Stimulated activated naive CD8-positive, alpha-beta T cell treated with anti-CD3 and anti-CD28 coated beads, Interleukin-15, amount 100 ng/mL, for 72 hours (primary cell): ENCODE measurements around the gene SLC39A9.
"Not testable (repeated sequence)": the region's sequence is repeated elsewhere in the genome, so short reads cannot be mapped to it uniquely, and the experiment has no call there.

Experiments used
- ATAC-seq: fragments of 150-1000 bp; cut with Tn5 transposase; 2 replicates; pipeline ENCODE4 v1.10.0; 2021; ENCODE audit warnings: mild to moderate bottlenecking, moderate library complexity
- DNase-seq, 2 donors: peaks; one replicate each; pipeline ENCODE4 v3.0.0; 2021 to 2022
- H3K27ac Mint-ChIP-seq, 2 donors: one replicate each; pipeline ENCODE4 v1.8.0; 2022; ENCODE audit warnings: mild to moderate bottlenecking in 2 of 2, mixed read lengths in 2 of 2, moderate library complexity in 2 of 2
- H3K27me3 Mint-ChIP-seq: one replicate; pipeline ENCODE4 v1.8.0; 2022; ENCODE audit warnings: mixed read lengths
- H3K4me1 Mint-ChIP-seq: one replicate; pipeline ENCODE4 v1.8.0; 2022; ENCODE audit warnings: mild to moderate bottlenecking, mixed read lengths
- H3K4me3 Mint-ChIP-seq, 2 donors: one replicate each; pipeline ENCODE4 v1.8.0; 2022; ENCODE audit warnings: mild to moderate bottlenecking in 2 of 2, mixed read lengths in 2 of 2, moderate library complexity in 1 of 2
- H3K9me3 Mint-ChIP-seq, 2 donors: one replicate each; pipeline ENCODE4 v1.8.0; 2022; ENCODE audit warnings: mixed read lengths in 2 of 2

Gene SLC39A9

GRCh38 chr14:69392481-69392880, 6.0 kb upstream of the SLC39A9 start:
- Mint-ChIP-seq H3K9me3 (no peaks in the 10 kb centered on the region), H3K27me3 (no peaks in the 10 kb centered on the region), H3K4me3 (peak overlapping the region; percentile 6 to 33), H3K27ac (peak overlapping the region in 1 of 2 donors; percentile 7), H3K4me1 (peaks cover 71% of the 10 kb centered on the region)
- ATAC-seq = no peak
- DNase-seq = no peak

GRCh38 chr14:69395929-69396328, 2.6 kb upstream of the SLC39A9 start:
- Mint-ChIP-seq H3K27ac (peak overlapping the region; percentile 48 to 86), H3K4me3 (peak overlapping the region; percentile 88 to 96), H3K27me3 (no peaks in the 10 kb centered on the region), H3K4me1 (peaks cover 78% of the 10 kb centered on the region), H3K9me3 (no peaks in the 10 kb centered on the region)
- DNase-seq (no peak), ATAC-seq (no peak)

- Mint-ChIP-seq H3K4me3 (peak overlapping the region; percentile 88 to 96), H3K27ac (peak overlapping the region; percentile 98 to 100), H3K9me3 (no peaks in the 10 kb centered on the region), H3K27me3 (no peaks in the 10 kb centered on the region), H3K4me1 (peaks cover 56% of the 10 kb centered on the region)
- no peak for DNase-seq
- peak; percentile 38 for ATAC-seq
Observed at GRCh38 chr14:69398818-69399210, 322 bp downstream of the SLC39A9 start.

GRCh38 chr14:69399750-69400149, 1.3 kb downstream of the SLC39A9 start:
- Mint-ChIP-seq H3K4me1 (peaks cover 56% of the 10 kb centered on the region), H3K27ac (peak overlapping the region in 1 of 2 donors; percentile 91), H3K9me3 (peaks cover 0 to 4% of the 10 kb centered on the region in 2 donors), H3K4me3 (peak overlapping the region; percentile 88 to 96), H3K27me3 (no peaks in the 10 kb centered on the region)
- DNase-seq (no peak), ATAC-seq (no peak)

- Mint-ChIP-seq H3K27ac (peak overlapping the region in 1 of 2 donors; percentile 25), H3K4me3 (peak overlapping the region; percentile 88 to 96), H3K9me3 (peaks cover 0 to 5% of the 10 kb centered on the region in 2 donors), H3K27me3 (no peaks in the 10 kb centered on the region), H3K4me1 (peaks cover 55% of the 10 kb centered on the region)
- DNase-seq (no peak), ATAC-seq (no peak)
Observed at GRCh38 chr14:69400154-69400553, 1.7 kb downstream of the SLC39A9 start.

- ATAC-seq = no peak
- DNase-seq = no peak
- Mint-ChIP-seq H3K4me3 (peak overlapping the region in 1 of 2 donors; percentile 47), H3K27me3 (no peaks in the 10 kb centered on the region), H3K4me1 (peaks cover 38% of the 10 kb centered on the region), H3K9me3 (peaks cover 0 to 5% of the 10 kb centered on the region in 2 donors), H3K27ac (no peak overlapping the region)
Observed at GRCh38 chr14:69401841-69402240, 3.3 kb downstream of the SLC39A9 start.

- peak overlapping the region in 1 of 2 donors; percentile 27 for H3K27ac Mint-ChIP-seq
- H3K9me3 Mint-ChIP-seq = peaks cover 0 to 5% of the 10 kb centered on the region in 2 donors
- H3K4me1 Mint-ChIP-seq = peaks cover 34% of the 10 kb centered on the region
- ATAC-seq = no peak
- no peak for DNase-seq
- H3K27me3 Mint-ChIP-seq = no peaks in the 10 kb centered on the region
- H3K4me3 Mint-ChIP-seq = no peak overlapping the region
Observed at GRCh38 chr14:69404478-69404877, 6.0 kb downstream of the SLC39A9 start.

- H3K4me3 Mint-ChIP-seq = no peak overlapping the region
- H3K4me1 Mint-ChIP-seq = peaks cover 29% of the 10 kb centered on the region
- peak overlapping the region in 1 of 2 donors; percentile 27 for H3K27ac Mint-ChIP-seq
- H3K9me3 Mint-ChIP-seq = peaks cover 0 to 5% of the 10 kb centered on the region in 2 donors
- H3K27me3 Mint-ChIP-seq = no peaks in the 10 kb centered on the region
- no peak for DNase-seq
- ATAC-seq = no peak
Observed at GRCh38 chr14:69404883-69405282, 6.4 kb downstream of the SLC39A9 start.

- peaks cover 0 to 5% of the 10 kb centered on the region in 2 donors for H3K9me3 Mint-ChIP-seq
Observed at GRCh38 chr14:69405762-69406161, 7.3 kb downstream of the SLC39A9 start.

GRCh38 chr14:69408331-69408960, 10.0 kb downstream of the SLC39A9 start:
- Mint-ChIP-seq H3K4me1 (peaks cover 12% of the 10 kb centered on the region), H3K27ac (no peak overlapping the region), H3K27me3 (no peaks in the 10 kb centered on the region)

More at GRCh38 chr14:69405762-69406161, 7.3 kb downstream of the SLC39A9 start:
- H3K27ac Mint-ChIP-seq = no peak overlapping the region
- peaks cover 21% of the 10 kb centered on the region for H3K4me1 Mint-ChIP-seq
- no peak overlapping the region for H3K4me3 Mint-ChIP-seq
- ATAC-seq (no peak), DNase-seq (no peak)
- no peaks in the 10 kb centered on the region for H3K27me3 Mint-ChIP-seq

GRCh38 chr14:69413483-69413882, 15.0 kb downstream of the SLC39A9 start:
- Mint-ChIP-seq H3K4me3 (no peak overlapping the region), H3K27ac (peak overlapping the region in 1 of 2 donors; percentile 54), H3K9me3 (peaks cover 0 to 7% of the 10 kb centered on the region in 2 donors), H3K27me3 (no peaks in the 10 kb centered on the region), H3K4me1 (peaks cover 10% of the 10 kb centered on the region)
- DNase-seq (no peak), ATAC-seq (no peak)

More at GRCh38 chr14:69408331-69408960, 10.0 kb downstream of the SLC39A9 start:
- H3K9me3 Mint-ChIP-seq = peaks cover 0 to 5% of the 10 kb centered on the region in 2 donors
- DNase-seq = no peak
- ATAC-seq = no peak
- no peak overlapping the region for H3K4me3 Mint-ChIP-seq

- not testable (repeated sequence) for H3K4me3 Mint-ChIP-seq, H3K9me3 Mint-ChIP-seq, H3K27me3 Mint-ChIP-seq, H3K27ac Mint-ChIP-seq, DNase-seq, ATAC-seq
- peaks cover 36% of the 10 kb centered on the region for H3K4me1 Mint-ChIP-seq
Observed at GRCh38 chr14:69416087-69416486, 17.6 kb downstream of the SLC39A9 start.

GRCh38 chr14:69423279-69423678, 24.8 kb downstream of the SLC39A9 start:
- DNase-seq (no peak), ATAC-seq (no peak)
- no peak overlapping the region for H3K27ac Mint-ChIP-seq
- H3K4me1 Mint-ChIP-seq = peaks cover 30% of the 10 kb centered on the region
- H3K4me3 Mint-ChIP-seq = no peak overlapping the region
- no peaks in the 10 kb centered on the region for H3K27me3 Mint-ChIP-seq
- H3K9me3 Mint-ChIP-seq = no peaks in the 10 kb centered on the region

- Mint-ChIP-seq H3K4me1 (peaks cover 19% of the 10 kb centered on the region), H3K27ac (no peak overlapping the region), H3K9me3 (no peaks in the 10 kb centered on the region), H3K4me3 (no peak overlapping the region), H3K27me3 (no peaks in the 10 kb centered on the region)
- DNase-seq (no peak), ATAC-seq (no peak)
Observed at GRCh38 chr14:69424149-69424923, 25.8 kb downstream of the SLC39A9 start.

GRCh38 chr14:69427596-69427995, 29.1 kb downstream of the SLC39A9 start:
- H3K27me3 Mint-ChIP-seq = no peaks in the 10 kb centered on the region

More at GRCh38 chr14:69427596-69427995, 29.1 kb downstream of the SLC39A9 start:
- H3K9me3 Mint-ChIP-seq = no peaks in the 10 kb centered on the region
- H3K4me3 Mint-ChIP-seq = no peak overlapping the region
- ATAC-seq (no peak), DNase-seq (no peak)
- no peak overlapping the region for H3K27ac Mint-ChIP-seq
- H3K4me1 Mint-ChIP-seq = no peaks in the 10 kb centered on the region
